Endodermal cell (in vitro differentiated cells): ENCODE data around the gene UBL7. TPM values are rescaled to one million over a fixed set of nuclear protein-coding genes. Genes with fewer than 3 reads are reported as not detected.

Source experiments
- DNase-seq: peaks from one replicate; pipeline ENCODE4 v3.0.0-alpha.2; 2017
- H3K27ac ChIP-seq: 2 replicates; pipeline ENCODE4 v1.5.1; 2013; ENCODE audit warnings: mild to moderate bottlenecking, low read depth, low read length, moderate library complexity
- H3K27me3 ChIP-seq: 2 replicates; pipeline ENCODE4 v1.6.1; 2013; ENCODE audit warnings: mild to moderate bottlenecking, low read length, moderate library complexity; ENCODE audit not compliant: insufficient read depth, control insufficient read depth, poor library complexity, severe bottlenecking
- H3K36me3 ChIP-seq: 2 replicates; pipeline ENCODE4 v1.7.0; 2013; ENCODE audit warnings: mild to moderate bottlenecking, low read length, moderate library complexity; ENCODE audit not compliant: control insufficient read depth, insufficient read depth
- H3K4me1 ChIP-seq: one replicate; pipeline ENCODE4 v1.7.0; 2013; ENCODE audit warnings: low read length; ENCODE audit not compliant: control insufficient read depth, insufficient read depth
- H3K4me3 ChIP-seq: 2 replicates; pipeline ENCODE4 v1.5.1; 2013; ENCODE audit warnings: mild to moderate bottlenecking, low read length, moderate library complexity
- H3K9ac ChIP-seq: 2 replicates; pipeline ENCODE4 v1.6.1; 2013; ENCODE audit warnings: mild to moderate bottlenecking, low read length, moderate library complexity; ENCODE audit not compliant: poor library complexity, severe bottlenecking; ENCODE audit errors: extremely low read depth
- H3K9me3 ChIP-seq: 2 replicates; pipeline ENCODE4 v1.6.1; 2013; ENCODE audit warnings: mild to moderate bottlenecking, low read length, moderate library complexity; ENCODE audit not compliant: control insufficient read depth
- H3K27ac Mint-ChIP-seq: 2 replicates; pipeline ENCODE4 v1.8.0; 2020; ENCODE audit warnings: mixed read lengths
- H3K27me3 Mint-ChIP-seq: 2 replicates; pipeline ENCODE4 v1.8.0; 2021; ENCODE audit warnings: mild to moderate bottlenecking, mixed read lengths; ENCODE audit not compliant: insufficient read depth
- H3K36me3 Mint-ChIP-seq: 2 replicates; pipeline ENCODE4 v1.8.0; 2020; ENCODE audit warnings: low read depth, mixed read lengths
- H3K4me1 Mint-ChIP-seq: 2 replicates; pipeline ENCODE4 v1.8.0; 2020; ENCODE audit warnings: mixed read lengths
- H3K4me3 Mint-ChIP-seq: 2 replicates; pipeline ENCODE4 v1.8.0; 2020; ENCODE audit warnings: mild to moderate bottlenecking, moderate library complexity, mixed read lengths
- H3K9me3 Mint-ChIP-seq: 2 replicates; pipeline ENCODE4 v1.8.0; 2020; ENCODE audit warnings: mild to moderate bottlenecking, mixed read lengths
- CTCF ChIP-seq: fragments of 200-600 bp; sonication (generic); conservative IDR thresholded peaks from 2 replicates; pipeline ENCODE4 v1.5.0; 2021; ENCODE audit warnings: antibody characterized with exemption, mild to moderate bottlenecking
- WGBS, 2 experiments: methylation state at CpG; one replicate each; pipeline versions ENCODE4 v1.1.5 to v1.1.7; 2013; ENCODE audit warnings: missing lambda C conversion rate in 2 of 2, mixed read lengths in 1 of 2; ENCODE audit not compliant: insufficient coverage in 1 of 2, insufficient read length in 1 of 2; 5-methylcytosine and 5-hydroxymethylcytosine counted together
- total RNA-seq, 2 donors: library from RNA; stranded (reverse); fragmentation: NEBNext Ultra II Directional in 1 of 2; extraction: Animal tissue kit (Norgen Biotek cat#: 25700) in 1 of 2; gene quantifications; 2 replicates in 1 of 2; 3 replicates in 1 of 2; pipeline ENCODE4 v1.2.1, GENCODE V29; 2021

Gene UBL7
- total RNA-seq, 2 donors from 2014 or later, result 38.5 to 52.6 TPM

- no peaks in the 10 kb centered on the region for H3K27me3 Mint-ChIP-seq
- H3K4me3 Mint-ChIP-seq, result no peak overlapping the region
- Histone ChIP-seq H3K9me3 (no peaks in the 10 kb centered on the region), H3K27me3 (no peaks in the 10 kb centered on the region), H3K27ac (no peak overlapping the region), H3K36me3 (no peaks in the 10 kb centered on the region), H3K4me3 (no peak overlapping the region), H3K4me1 (peaks cover 5% of the 10 kb centered on the region), H3K9ac (no peak overlapping the region)
- H3K27ac Mint-ChIP-seq, result no peak overlapping the region
- DNase-seq, result no peak
- 75 to 95% methylated on average over 1 of the region's 3 CpGs for WGBS, 2 experiments
- H3K4me1 Mint-ChIP-seq, result peaks cover 10% of the 10 kb centered on the region
- no peaks in the 10 kb centered on the region for H3K9me3 Mint-ChIP-seq
- TF ChIP-seq CTCF, result no peak
- H3K36me3 Mint-ChIP-seq, result no peaks in the 10 kb centered on the region
Observed at GRCh38 chr15:74399100-74399499, 61.9 kb downstream of the UBL7 start.

GRCh38 chr15:74398183-74398582, 62.8 kb downstream of the UBL7 start:
- no peak overlapping the region for H3K27ac ChIP-seq
- H3K36me3 ChIP-seq, result no peaks in the 10 kb centered on the region
- no peaks in the 10 kb centered on the region for H3K9me3 ChIP-seq

DNA sequence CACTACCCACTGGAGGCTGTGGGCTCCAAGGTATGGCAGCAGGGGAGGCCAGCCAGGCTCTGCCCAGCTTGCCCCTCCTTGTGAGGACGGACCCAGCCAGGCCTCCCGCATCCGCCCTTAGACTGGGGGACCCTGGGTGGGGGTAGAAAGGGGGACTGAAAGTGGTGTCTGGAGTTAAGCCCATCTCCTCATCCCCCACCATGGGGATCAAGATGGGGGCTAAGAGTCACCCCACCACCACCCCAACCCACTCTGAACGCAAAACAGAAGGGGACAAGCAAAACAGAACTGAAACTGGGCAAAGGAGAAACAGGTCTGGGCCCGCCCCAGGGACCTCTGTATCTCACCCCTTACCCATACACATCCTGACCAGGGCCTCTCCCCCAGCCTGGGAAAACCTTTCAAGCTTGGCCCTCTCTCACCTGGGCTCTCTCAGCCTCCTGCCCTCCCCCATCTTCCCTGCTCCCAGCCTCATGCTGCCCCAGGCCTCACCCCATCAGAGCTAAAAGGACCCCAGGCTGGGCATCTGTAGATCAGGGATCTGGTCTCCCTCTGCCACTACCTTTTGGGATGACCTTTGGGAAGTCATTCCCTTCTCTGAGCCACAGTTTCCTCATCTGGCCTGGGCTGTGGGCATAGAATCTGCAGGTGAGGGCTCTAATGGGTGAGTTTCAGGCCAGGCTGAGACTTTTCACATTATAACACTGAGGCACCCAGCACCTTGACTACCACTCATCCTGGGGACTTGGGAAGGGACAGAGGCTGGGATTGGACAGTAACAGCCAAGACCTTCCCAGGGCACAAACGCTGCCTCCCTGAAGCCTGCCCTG, 63.5 kb downstream of the UBL7 start:
- H3K4me3 ChIP-seq, result no peak overlapping the region
- TF ChIP-seq CTCF, result no peak
- H3K9me3 ChIP-seq, result no peaks in the 10 kb centered on the region
- H3K9me3 Mint-ChIP-seq, result no peaks in the 10 kb centered on the region
- H3K27ac ChIP-seq, result no peak overlapping the region
- H3K27ac Mint-ChIP-seq, result no peak overlapping the region
- H3K36me3 Mint-ChIP-seq, result no peaks in the 10 kb centered on the region
- peaks cover 6% of the 10 kb centered on the region for H3K27me3 Mint-ChIP-seq
- WGBS, 2 experiments, result 89 to 100% methylated on average over 1 to 5 of the region's 6 CpGs
- peaks cover 5% of the 10 kb centered on the region for H3K4me1 ChIP-seq
- H3K4me3 Mint-ChIP-seq, result no peak overlapping the region
- no peaks in the 10 kb centered on the region for H3K27me3 ChIP-seq
- H3K36me3 ChIP-seq, result no peaks in the 10 kb centered on the region
- no peak overlapping the region for H3K9ac ChIP-seq
- H3K4me1 Mint-ChIP-seq, result peaks cover 10% of the 10 kb centered on the region
- DNase-seq, result no peak

More at GRCh38 chr15:74398183-74398582, 62.8 kb downstream of the UBL7 start:
- no peak for DNase-seq
- TF ChIP-seq CTCF, result no peak
- H3K9ac ChIP-seq, result no peak overlapping the region
- Mint-ChIP-seq H3K4me3 (no peak overlapping the region), H3K27ac (peak overlapping the region; percentile 44), H3K4me1 (peaks cover 10% of the 10 kb centered on the region), H3K36me3 (no peaks in the 10 kb centered on the region), H3K27me3 (peaks cover 4% of the 10 kb centered on the region), H3K9me3 (no peaks in the 10 kb centered on the region)
- WGBS, 2 experiments, result 95% methylated on average over 2 to 5 of the region's 5 CpGs
- no peak overlapping the region for H3K4me3 ChIP-seq
- peaks cover 5% of the 10 kb centered on the region for H3K4me1 ChIP-seq
- no peaks in the 10 kb centered on the region for H3K27me3 ChIP-seq
